Measurements from ENCODE around the gene PCDHGC5. TPM values are rescaled to one million over a fixed set of nuclear protein-coding genes. Genes with fewer than 3 reads are reported as not detected.

The PCDHGC5 gene
- total and polyA plus RNA-seq, 9 of the 15 experiments (the other 6 are each of a cell fraction or from before 2014, with no cell fraction given): not detected

- CTCF ChIA-PET (ENCODE audit: low intra/inter-chr PET ratio): no interaction called here
- WGBS (ENCODE audit: insufficient coverage, low coverage, missing lambda C conversion rate): 0% methylated on average over 10 of the region's 10 CpGs
- in situ Hi-C loops (cut with MboI): no loop called here
Observed at GRCh38 chr5:141489841-141490240, 960 bp downstream of the PCDHGC5 start.

More at GRCh38 chr5:141489841-141490240, 960 bp downstream of the PCDHGC5 start:
- H3K27me3 ChIP-seq (ENCODE audit: control insufficient read depth in 2 of 2, insufficient read depth in 2 of 2, low read length in 2 of 2): peaks cover 55 to 97% of the 10 kb centered on the region in 2 experiments
- FAIRE-seq: no peak
- 0 out of 2 replicates have a peak, but pooled peaks cover 5% of the 10 kb centered on the region for H4K20me1 ChIP-seq (replicated peaks; ENCODE audit: control insufficient read depth, insufficient read depth, low read length)
- H3K4me1 ChIP-seq (replicated peaks in 1 of 2; ENCODE audit: control insufficient read depth in 2 of 2, insufficient read depth in 2 of 2, low read length in 2 of 2): peaks cover 0 to 18% of the 10 kb centered on the region in 2 experiments; a peak in 2 of 5 replicates
- DNase-seq (ENCODE audit: extremely low read depth in 1 of 4, low spot score in 3 of 4): no peak
- no peak for ATAC-seq
- intact Hi-C loops (cut with micrococcal nuclease): no loop called here
- no peaks in the 10 kb centered on the region for H3K36me3 ChIP-seq (ENCODE audit: control insufficient read depth, insufficient read depth, low read length)
- POLR2A ChIA-PET: interaction anchor here (0.6 to 1.5 kb wide), 2 partner anchors 26 to 379 kb away, joined by 3 to 5 read pairs; no protein-coding TSS in a partner anchor
- no peaks in the 10 kb centered on the region for H3K9me1 ChIP-seq (ENCODE audit: control insufficient read depth, insufficient read depth, low read length)
- no peak overlapping the region for H3K9ac ChIP-seq (ENCODE audit: insufficient read depth in 1 of 2, low read depth in 2 of 2, low read length in 2 of 2)
- no peak overlapping the region for H3K4me3 ChIP-seq
- no peak overlapping the region for H3K4me2 ChIP-seq (ENCODE audit: insufficient read depth, low read length)
- H3K27ac ChIP-seq (ENCODE audit: extremely low read depth, low read depth, low read length): no peak overlapping the region
- no peak for TF ChIP-seq HDAC1 (IDR thresholded peaks at IDR 0.05)
- TF ChIP-seq JUN (IDR thresholded peaks at IDR 0.05; ENCODE audit: borderline replicate concordance, low read depth, low read length): no peak
- no peak for TF ChIP-seq JUN (CRISPR knock-in tag; IDR thresholded peaks at IDR 0.05; ENCODE audit: borderline replicate concordance)
- TF ChIP-seq MECOM (CRISPR knock-in tag; IDR thresholded peaks at IDR 0.05): no peak
- no peak for TF ChIP-seq POU5F1 (IDR thresholded peaks at IDR 0.05; ENCODE audit: borderline replicate concordance, low read depth, low read length, partially characterized antibody)
- no peak for TF ChIP-seq E2F1 (CRISPR knock-in tag; IDR thresholded peaks at IDR 0.05)
- no peak for TF ChIP-seq STAT5A (IDR thresholded peaks at IDR 0.05; ENCODE audit: borderline replicate concordance, low read length)
- TF ChIP-seq CXXC5 (CRISPR knock-in tag; IDR thresholded peaks at IDR 0.05): no peak
- no peak for TF ChIP-seq POLR2H (tag; IDR thresholded peaks at IDR 0.05; ENCODE audit: low read depth)
- no peak for TF ChIP-seq KLF13 (tag; IDR thresholded peaks at IDR 0.05; ENCODE audit: borderline replicate concordance, low read depth)
- no peak for TF ChIP-seq KDM2B (CRISPR knock-in tag; IDR thresholded peaks at IDR 0.05)
- H2AFZ ChIP-seq (ENCODE audit: low read depth, low read length): no peak overlapping the region
- H3K9me3 ChIP-seq (replicated peaks; ENCODE audit: control insufficient read depth, insufficient read depth, low read depth, low read length): no peaks in the 10 kb centered on the region
- no peaks in the 10 kb centered on the region for H3K79me2 ChIP-seq (ENCODE audit: control insufficient read depth, insufficient read depth, low read length)
- no TSS peak for BruUV-seq (replicated peaks)

Data from K562 (cell line).